DOHH2 (cell line): ENCODE results near the gene SEMA6A.

ENCODE experiments used
- EZH2phosphoT487 ChIP-seq: fragments of 200-600 bp; sonication (generic); IDR thresholded peaks from 2 replicates; pipeline ENCODE4 v1.6.1; 2017; ENCODE audit warnings: borderline replicate concordance, mild to moderate bottlenecking, antibody characterized with exemption, low read length, moderate library complexity, mixed read lengths
- TF ChIP-seq, protein P1 (sequence below): fragments of 200-600 bp; sonication (generic); IDR thresholded peaks from one replicate; pipeline ENCODE4 v1.5.1; 2014; ENCODE audit warnings: antibody characterized with exemption, mild to moderate bottlenecking, low read depth, low read length; ENCODE audit not compliant: poor library complexity, severe bottlenecking

DNA sequence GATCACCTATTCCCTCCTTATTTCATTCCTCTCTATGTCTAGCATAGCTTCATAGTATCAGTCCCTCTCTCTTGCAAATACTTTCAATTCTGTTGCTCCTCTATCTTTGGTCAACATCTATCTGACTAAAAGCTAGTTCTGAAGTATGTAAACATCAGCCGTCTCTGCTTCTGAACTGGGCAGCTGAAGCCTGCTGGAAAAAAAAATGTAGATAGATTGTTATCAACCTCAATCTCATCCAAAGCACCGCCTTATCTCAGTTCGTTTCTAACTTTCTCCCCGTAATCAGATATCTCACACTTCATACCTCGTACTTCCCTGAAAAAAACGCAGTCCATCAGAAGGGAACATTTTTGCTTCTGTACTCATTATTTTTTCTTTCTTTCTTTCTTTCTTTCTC is 4.5 kb upstream of the SEMA6A start:
- TF ChIP-seq, protein P1, sequence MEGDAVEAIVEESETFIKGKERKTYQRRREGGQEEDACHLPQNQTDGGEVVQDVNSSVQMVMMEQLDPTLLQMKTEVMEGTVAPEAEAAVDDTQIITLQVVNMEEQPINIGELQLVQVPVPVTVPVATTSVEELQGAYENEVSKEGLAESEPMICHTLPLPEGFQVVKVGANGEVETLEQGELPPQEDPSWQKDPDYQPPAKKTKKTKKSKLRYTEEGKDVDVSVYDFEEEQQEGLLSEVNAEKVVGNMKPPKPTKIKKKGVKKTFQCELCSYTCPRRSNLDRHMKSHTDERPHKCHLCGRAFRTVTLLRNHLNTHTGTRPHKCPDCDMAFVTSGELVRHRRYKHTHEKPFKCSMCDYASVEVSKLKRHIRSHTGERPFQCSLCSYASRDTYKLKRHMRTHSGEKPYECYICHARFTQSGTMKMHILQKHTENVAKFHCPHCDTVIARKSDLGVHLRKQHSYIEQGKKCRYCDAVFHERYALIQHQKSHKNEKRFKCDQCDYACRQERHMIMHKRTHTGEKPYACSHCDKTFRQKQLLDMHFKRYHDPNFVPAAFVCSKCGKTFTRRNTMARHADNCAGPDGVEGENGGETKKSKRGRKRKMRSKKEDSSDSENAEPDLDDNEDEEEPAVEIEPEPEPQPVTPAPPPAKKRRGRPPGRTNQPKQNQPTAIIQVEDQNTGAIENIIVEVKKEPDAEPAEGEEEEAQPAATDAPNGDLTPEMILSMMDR = no peak
- TF ChIP-seq EZH2phosphoT487 = no peak
